Activated CD4-positive, alpha-beta T cell treated with anti-CD3 and anti-CD28 coated beads, Interleukin-2, amount 10 ng/mL, durations not matched to agents 24 days and 14 days (primary cell): ENCODE data around the gene CAPN15. TPM values are rescaled to one million over a fixed set of nuclear protein-coding genes. Genes with fewer than 3 reads are reported as not detected.
"Not testable (repeated sequence)": the region's sequence is repeated elsewhere in the genome, so short reads cannot be mapped to it uniquely, and the experiment has no call there.

ENCODE experiments used
- DNase-seq: peaks from one replicate; pipeline ENCODE4 v3.0.0; 2022
- H3K27ac Mint-ChIP-seq: one replicate; pipeline ENCODE4 v1.8.0; 2022; ENCODE audit warnings: mild to moderate bottlenecking, mixed read lengths
- H3K27me3 Mint-ChIP-seq: one replicate; pipeline ENCODE4 v1.8.0; 2022; ENCODE audit warnings: mixed read lengths
- H3K36me3 Mint-ChIP-seq: one replicate; pipeline ENCODE4 v1.8.0; 2022; ENCODE audit warnings: low read depth, mild to moderate bottlenecking, mixed read lengths
- H3K4me1 Mint-ChIP-seq: one replicate; pipeline ENCODE4 v1.8.0; 2021; ENCODE audit warnings: mixed read lengths
- H3K4me3 Mint-ChIP-seq: one replicate; pipeline ENCODE4 v1.8.0; 2022; ENCODE audit warnings: mild to moderate bottlenecking, moderate library complexity, mixed read lengths
- H3K9me3 Mint-ChIP-seq: one replicate; pipeline ENCODE4 v1.8.0; 2021; ENCODE audit warnings: mixed read lengths
- intact Hi-C: fragments of 100-400 bp; cut with micrococcal nuclease; formaldehyde crosslinking; loops from one replicate; pipeline ENCODE4 v1.15.1; 2023
- total RNA-seq: library from RNA; stranded (reverse); gene quantifications from 2 replicates; pipeline ENCODE4 v1.2.3, GENCODE V29; 2022

The CAPN15 gene
- total RNA-seq, 1 donor from 2014 or later, result 121 TPM

DNA sequence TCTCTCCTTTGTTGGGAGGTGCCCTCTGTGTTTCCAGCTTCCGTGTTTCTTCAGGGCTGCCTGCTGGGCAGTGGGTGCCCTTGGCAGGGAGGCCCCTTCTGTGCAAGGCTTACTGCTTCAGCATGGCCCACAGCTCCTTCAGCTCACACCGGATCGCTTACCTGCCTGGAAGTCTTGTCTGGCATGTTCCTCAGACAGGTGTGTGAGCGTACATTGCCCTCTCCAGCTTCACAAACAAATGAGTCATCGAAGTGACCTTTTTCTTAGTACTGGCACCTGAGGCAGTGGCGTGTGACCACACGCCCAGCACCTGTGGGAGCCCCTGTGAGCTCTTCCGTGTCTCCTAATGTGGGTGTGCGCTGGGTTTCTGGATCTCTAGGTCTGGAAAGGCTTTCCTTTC lies 65.9 kb downstream of the CAPN15 start:
- H3K9me3 Mint-ChIP-seq, result no peaks in the 10 kb centered on the region
- H3K36me3 Mint-ChIP-seq, result peaks cover 11% of the 10 kb centered on the region
- DNase-seq, result no peak
- no peaks in the 10 kb centered on the region for H3K27me3 Mint-ChIP-seq
- no peak overlapping the region for H3K4me3 Mint-ChIP-seq
- no peak overlapping the region for H3K27ac Mint-ChIP-seq
- intact Hi-C loops, result no loop called here
- peaks cover 18% of the 10 kb centered on the region for H3K4me1 Mint-ChIP-seq

DNA sequence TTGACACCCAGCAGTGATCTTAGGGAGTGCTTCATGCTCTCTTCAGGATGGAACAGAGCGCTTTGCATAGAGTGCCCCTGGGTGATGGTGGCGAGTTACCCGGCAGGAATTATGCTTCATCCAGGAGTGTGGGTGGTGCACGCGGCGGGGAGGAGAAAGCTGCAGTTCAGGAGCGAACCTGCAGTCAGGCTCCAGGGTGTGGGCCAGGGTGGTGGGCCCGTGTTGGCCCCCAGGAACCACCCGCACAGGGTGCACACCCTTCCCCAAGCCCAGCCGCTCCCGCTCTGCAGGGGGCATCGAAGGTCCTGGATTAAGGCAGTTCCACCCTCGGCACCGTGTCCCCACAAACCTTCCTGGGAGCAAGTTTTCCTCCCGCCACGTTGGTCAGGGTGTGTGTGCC lies 66.3 kb downstream of the CAPN15 start:
- no peak for DNase-seq
- Mint-ChIP-seq H3K27ac (no peak overlapping the region), H3K9me3 (no peaks in the 10 kb centered on the region), H3K4me3 (no peak overlapping the region), H3K27me3 (no peaks in the 10 kb centered on the region), H3K36me3 (peaks cover 11% of the 10 kb centered on the region), H3K4me1 (peaks cover 18% of the 10 kb centered on the region)
- intact Hi-C loops, result no loop called here

DNA sequence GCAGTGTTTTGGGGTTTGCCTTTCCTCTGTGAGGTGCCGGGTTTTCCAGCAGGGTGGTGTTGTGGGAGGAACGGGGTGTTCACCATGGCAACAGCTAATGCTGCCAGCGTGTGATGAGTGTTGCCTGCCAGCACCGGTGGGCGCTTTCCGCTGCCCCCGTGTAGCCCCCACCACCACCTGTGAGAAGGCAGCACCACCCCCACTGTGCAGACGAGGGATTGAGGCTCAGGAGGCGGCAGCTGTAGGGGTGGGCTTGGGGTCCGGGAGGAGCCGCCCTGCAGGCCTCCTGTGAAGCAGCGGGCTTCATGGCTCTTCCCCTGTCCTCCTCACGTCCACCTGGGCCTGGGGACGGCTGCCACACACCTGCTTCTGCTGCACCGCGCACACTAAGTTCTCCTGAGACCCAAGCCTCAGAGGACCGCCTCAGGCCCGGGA lies 67.6 kb downstream of the CAPN15 start:
- H3K36me3 Mint-ChIP-seq, result peaks cover 11% of the 10 kb centered on the region

GRCh38 chr16:595942-596735 lies 68.6 kb downstream of the CAPN15 start:
- Mint-ChIP-seq H3K4me3 (no peak overlapping the region), H3K4me1 (peaks cover 11% of the 10 kb centered on the region), H3K27me3 (no peaks in the 10 kb centered on the region), H3K27ac (no peak overlapping the region), H3K36me3 (peaks cover 10% of the 10 kb centered on the region), H3K9me3 (no peaks in the 10 kb centered on the region)
- intact Hi-C loops, result no loop called here
- no peak for DNase-seq

More for the DNA sequence above, 67.6 kb downstream of the CAPN15 start:
- no peak overlapping the region for H3K4me3 Mint-ChIP-seq
- no peaks in the 10 kb centered on the region for H3K9me3 Mint-ChIP-seq
- intact Hi-C loops, result no loop called here
- no peak for DNase-seq
- peaks cover 18% of the 10 kb centered on the region for H3K4me1 Mint-ChIP-seq
- no peak overlapping the region for H3K27ac Mint-ChIP-seq
- no peaks in the 10 kb centered on the region for H3K27me3 Mint-ChIP-seq

GRCh38 chr16:596736-597060 lies 69.2 kb downstream of the CAPN15 start:
- H3K27me3 Mint-ChIP-seq, result no peaks in the 10 kb centered on the region
- intact Hi-C loops, result no loop called here
- H3K27ac Mint-ChIP-seq, result no peak overlapping the region
- peaks cover 10% of the 10 kb centered on the region for H3K36me3 Mint-ChIP-seq
- peaks cover 9% of the 10 kb centered on the region for H3K4me1 Mint-ChIP-seq
- no peak for DNase-seq
- H3K4me3 Mint-ChIP-seq, result no peak overlapping the region
- no peaks in the 10 kb centered on the region for H3K9me3 Mint-ChIP-seq

- H3K4me1 Mint-ChIP-seq, DNase-seq, H3K27ac Mint-ChIP-seq, H3K9me3 Mint-ChIP-seq, intact Hi-C loops, H3K4me3 Mint-ChIP-seq, H3K27me3 Mint-ChIP-seq: not testable (repeated sequence)
- H3K36me3 Mint-ChIP-seq, result peaks cover 10% of the 10 kb centered on the region
Measured at GRCh38 chr16:597655-598054, 70.1 kb downstream of the CAPN15 start.

DNA sequence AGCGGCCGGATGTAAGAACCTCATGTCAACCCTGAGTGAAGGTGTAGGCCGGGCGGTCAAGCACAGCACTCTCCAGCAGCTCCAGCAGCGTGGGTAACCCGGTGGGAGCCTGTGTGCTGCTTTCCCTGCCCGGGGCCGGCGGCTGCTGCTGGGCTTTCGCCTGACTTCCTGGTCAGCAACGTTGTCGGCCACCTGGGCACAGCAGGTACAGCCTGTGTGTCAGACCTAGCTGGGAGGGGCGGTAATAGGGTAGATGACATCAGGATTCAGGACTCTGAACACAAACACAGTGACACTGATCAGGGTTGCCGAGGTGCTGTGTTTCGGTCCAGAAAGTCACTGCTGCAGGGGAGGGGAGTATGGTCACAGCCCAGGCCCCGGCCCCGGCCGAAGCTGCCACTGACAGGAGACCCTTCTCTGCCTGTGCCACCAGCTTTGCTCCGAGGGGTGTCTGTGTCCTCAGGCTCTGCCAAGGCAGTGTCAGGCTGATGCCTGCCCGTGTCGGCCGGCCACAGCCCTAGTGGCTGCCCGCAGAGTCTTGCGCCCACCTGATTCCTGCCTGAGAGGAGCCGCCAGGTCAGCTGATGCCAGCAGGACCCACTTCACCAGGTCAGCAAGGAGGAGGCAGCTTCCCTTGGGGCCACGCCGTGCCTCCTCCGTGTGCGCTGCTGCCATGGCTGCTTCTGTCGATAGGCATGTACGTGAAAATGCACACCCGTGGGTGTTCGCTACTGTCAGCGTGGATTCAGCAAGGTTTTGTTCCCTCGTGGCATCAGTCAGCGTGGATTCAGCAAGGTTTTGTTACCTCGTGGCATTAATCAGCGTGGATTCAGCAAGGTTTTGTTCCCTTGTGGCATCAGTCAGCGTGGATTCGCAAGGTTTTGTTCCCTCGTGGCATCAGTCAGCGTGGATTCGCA lies 71.6 kb downstream of the CAPN15 start:
- no peak for DNase-seq
- no peaks in the 10 kb centered on the region for H3K9me3 Mint-ChIP-seq
- H3K4me3 Mint-ChIP-seq, result no peak overlapping the region
- no peaks in the 10 kb centered on the region for H3K27me3 Mint-ChIP-seq
- no peak overlapping the region for H3K27ac Mint-ChIP-seq
- peaks cover 6% of the 10 kb centered on the region for H3K4me1 Mint-ChIP-seq
- H3K36me3 Mint-ChIP-seq, result peaks cover 13% of the 10 kb centered on the region
- intact Hi-C loops, result no loop called here

- H3K27ac Mint-ChIP-seq, result no peak overlapping the region
Measured at GRCh38 chr16:600781-601180, 73.3 kb downstream of the CAPN15 start.

DNA sequence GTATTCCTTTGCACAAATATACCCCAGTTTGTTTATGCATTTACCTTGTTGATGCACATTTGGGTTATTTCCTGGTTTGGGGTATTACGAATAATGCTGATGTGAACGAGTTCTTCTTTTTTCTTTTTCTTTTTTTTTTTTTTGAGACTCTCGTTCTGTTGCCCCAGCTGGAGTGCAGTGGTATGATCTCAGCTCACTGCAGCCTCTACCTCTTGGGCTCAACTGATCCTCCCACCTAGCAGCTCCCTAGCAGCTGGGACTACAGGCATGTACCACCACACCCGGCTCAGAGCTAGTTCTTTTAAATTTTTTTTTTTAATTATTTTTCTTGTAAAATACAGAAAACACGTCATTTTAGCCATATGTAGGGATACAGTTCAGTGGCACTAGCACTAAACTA lies 76.4 kb downstream of the CAPN15 start:
- Mint-ChIP-seq H3K36me3 (peaks cover 5% of the 10 kb centered on the region), H3K9me3 (no peaks in the 10 kb centered on the region), H3K4me1 (peaks cover 1% of the 10 kb centered on the region), H3K27ac (no peak overlapping the region), H3K27me3 (no peaks in the 10 kb centered on the region), H3K4me3 (no peak overlapping the region)
- DNase-seq, result no peak
- intact Hi-C loops, result no loop called here

More at GRCh38 chr16:600781-601180, 73.3 kb downstream of the CAPN15 start:
- Mint-ChIP-seq H3K36me3 (peaks cover 12% of the 10 kb centered on the region), H3K9me3 (no peaks in the 10 kb centered on the region), H3K4me1 (peaks cover 4% of the 10 kb centered on the region), H3K27me3 (no peaks in the 10 kb centered on the region), H3K4me3 (no peak overlapping the region)
- intact Hi-C loops, result no loop called here
- no peak for DNase-seq

Other genes starting within 250 kb of the CAPN15 start
- gene ARHGDIG, start 247.1 kb upstream of the CAPN15 start, total RNA-seq, result not detected in 2 replicates
- gene PDIA2, start 244.5 kb upstream of the CAPN15 start, total RNA-seq, result not detected in 2 replicates
- gene AXIN1, start 175.0 kb upstream of the CAPN15 start, total RNA-seq, result 26.7 and 27.9 TPM in 2 replicates
- 106 and 109 TPM in 2 replicates for gene MRPL28, start 157.2 kb upstream of the CAPN15 start, total RNA-seq
- 34.1 and 37.8 TPM in 2 replicates for gene PGAP6, start 145.7 kb upstream of the CAPN15 start, total RNA-seq
- 64.3 and 64.8 TPM in 2 replicates for gene NME4, start 130.5 kb upstream of the CAPN15 start, total RNA-seq
- 17.6 and 18.5 TPM in 2 replicates for gene DECR2, start 125.8 kb upstream of the CAPN15 start, total RNA-seq
- gene RAB11FIP3, start 102.1 kb upstream of the CAPN15 start, total RNA-seq, result 40.2 and 40.5 TPM in 2 replicates
- not detected in 2 replicates for gene PRR35, start 32.7 kb downstream of the CAPN15 start, total RNA-seq
- gene NHLRC4, start 39.3 kb downstream of the CAPN15 start, total RNA-seq, result 1.1 TPM in 2 replicates
- 43.2 and 50.3 TPM in 2 replicates for gene PIGQ, start 42.3 kb downstream of the CAPN15 start, total RNA-seq
- gene RAB40C, start 62.4 kb downstream of the CAPN15 start, total RNA-seq, result 12.5 and 16.5 TPM in 2 replicates
- 0.44 and 0.45 TPM in 2 replicates for gene WFIKKN1, start 103.3 kb downstream of the CAPN15 start, total RNA-seq
- 146 and 153 TPM in 2 replicates for gene METTL26, start 108.6 kb downstream of the CAPN15 start, total RNA-seq
- 71.2 and 73.0 TPM in 2 replicates for gene MCRIP2, start 114.1 kb downstream of the CAPN15 start, total RNA-seq
- gene WDR90, start 121.7 kb downstream of the CAPN15 start, total RNA-seq, result 99.9 and 111 TPM in 2 replicates
- 172 and 183 TPM in 2 replicates for gene RHOT2, start 140.4 kb downstream of the CAPN15 start, total RNA-seq
- gene RHBDL1, start 148.0 kb downstream of the CAPN15 start, total RNA-seq, result 1.1 and 1.2 TPM in 2 replicates
- gene STUB1, start 152.7 kb downstream of the CAPN15 start, total RNA-seq, result 90.2 and 93.8 TPM in 2 replicates
- 60.3 and 61.1 TPM in 2 replicates for gene JMJD8, start 156.6 kb downstream of the CAPN15 start, total RNA-seq
- gene WDR24, start 162.7 kb downstream of the CAPN15 start, total RNA-seq, result 22.4 and 24.1 TPM in 2 replicates
- 6.4 and 6.8 TPM in 2 replicates for gene FBXL16, start 178.1 kb downstream of the CAPN15 start, total RNA-seq
- 27.7 and 30.2 TPM in 2 replicates for gene METRN, start 187.4 kb downstream of the CAPN15 start, total RNA-seq
- 38.5 and 56.3 TPM in 2 replicates for gene ANTKMT, start 193.4 kb downstream of the CAPN15 start, total RNA-seq
- gene CCDC78, start 198.7 kb downstream of the CAPN15 start, total RNA-seq, result 6.9 and 8.0 TPM in 2 replicates
- gene HAGHL, start 199.4 kb downstream of the CAPN15 start, total RNA-seq, result 13.1 and 20.9 TPM in 2 replicates
- gene CIAO3, start 213.3 kb downstream of the CAPN15 start, total RNA-seq, result 39.5 and 42.5 TPM in 2 replicates
- gene MSLN, start 233.0 kb downstream of the CAPN15 start, total RNA-seq, result not detected in 2 replicates